Adrenal gland (tissue), 12 donors: ENCODE measurements around the gene USP10. TPM values are rescaled to one million over a fixed set of nuclear protein-coding genes. Genes with fewer than 3 reads are reported as not detected.
A peak's percentile ranks its signal among the peaks of the same experiment; 100 is the strongest.

Experiments
- DNase-seq, 7 donors: peaks; one replicate each; pipeline ENCODE4 v3.0.0-alpha.2; 2019 to 2020
- H3K27ac ChIP-seq, 5 donors: fragments of 200-600 bp; sonication (generic) in 4 of 5; 1 replicate in 3 of 5; 2 replicates in 2 of 5; pipeline versions ENCODE4 v1.5.1 to v1.8.0; 2016 to 2020; ENCODE audit warnings: mild to moderate bottlenecking in 1 of 5
- H3K27me3 ChIP-seq: fragments of 200-600 bp; 2 replicates; pipeline ENCODE4 v1.8.0; 2021
- H3K36me3 ChIP-seq, 2 donors: fragments of 200-600 bp; replicated peaks in 1 of 2; 1 replicate in 1 of 2; 2 replicates in 1 of 2; pipeline versions ENCODE4 v1.5.1 to v1.8.0; 2018 to 2022
- H3K4me1 ChIP-seq, 2 donors: fragments of 200-600 bp; replicated peaks in 1 of 2; 1 replicate in 1 of 2; 2 replicates in 1 of 2; pipeline versions ENCODE4 v1.5.1 to v1.8.0; 2018 to 2021
- H3K4me3 ChIP-seq, 4 donors: fragments of 200-600 bp; sonication (generic) in 3 of 4; one replicate each; pipeline ENCODE4 v1.5.1; 2016 to 2018
- H3K9me3 ChIP-seq, 3 donors: fragments of 200-600 bp; sonication (generic) in 1 of 3; replicated peaks in 1 of 3; 1 replicate in 2 of 3; 2 replicates in 1 of 3; pipeline versions ENCODE4 v1.5.1 to v1.8.0; 2016 to 2021
- POLR2A ChIP-seq, 2 donors: fragments of 450-650 bp; IDR thresholded peaks; one replicate each; pipeline ENCODE4 v1.6.1; 2017; ENCODE audit warnings: antibody characterized with exemption in 2 of 2, mild to moderate bottlenecking in 2 of 2, moderate library complexity in 1 of 2
- WGBS, 4 donors: extraction: QIAGEN DNeasy Blood & Tissue Kit in 2 of 4; methylation state at CpG; one replicate each; pipeline versions ENCODE4 v1.1.5 to v1.1.7; 2013 to 2017; 5-methylcytosine and 5-hydroxymethylcytosine counted together
- intact Hi-C, 2 donors: fragments of 100-400 bp; cut with DNase I; formaldehyde crosslinking; loops; one replicate each; pipeline versions ENCODE4 v1.14.1 to v1.15.0; 2022 to 2023
- polyA plus RNA-seq, 3 donors: library from polyadenylated mRNA; stranded (reverse); fragments of 200-250 nt in 2 of 3; fragments of 350-450 nt in 1 of 3; fragmentation: Illumina TruSeq in 1 of 3; extraction: RNeasy Lipid Tissue Mini Kit (QIAGEN cat#74804) in 1 of 3; gene quantifications; one replicate each; pipeline ENCODE4 v1.2.3, GENCODE V29; 2013 to 2014
- total RNA-seq, 9 donors: library from RNA; depleted of rRNA in 4 of 9; stranded (reverse); fragments of >200 nt in 4 of 9; fragments of 120-200 nt in 1 of 9; fragmentation: NEBNext Ultra II Directional in 1 of 9; extraction: Animal tissue kit (Norgen Biotek cat#: 25700) in 1 of 9; gene quantifications; one replicate each; pipeline versions ENCODE4 v1.1.0 to v1.2.4, GENCODE V29; 2013 to 2023
- TF ChIP-seq, protein P1 (sequence below), 6 experiments: fragments of 450-650 bp in 4 of 6; fragments of 200-600 bp in 2 of 6; sonication (generic) in 1 of 6; IDR thresholded peaks; 1 replicate in 5 of 6; 2 replicates in 1 of 6; pipeline versions ENCODE4 v1.5.1 to v1.8.0; 2016 to 2021; ENCODE audit warnings: antibody characterized with exemption in 6 of 6, mild to moderate bottlenecking in 2 of 6, moderate library complexity in 1 of 6
- donor health status: healthy with polysubstance abuse.
- donor health status: Bipolar disorder and iron deficiency.
- donor health status: DM: yes; HTN: yes; CAD: no.
- donor health status: DM: no; HTN: no; CAD: no.
- donor health status: DM: no; HTN: no; CAD: no.
- donor health status: DM: yes; HTN: yes; CAD: no.

USP10 gene
- total and polyA plus RNA-seq, 12 donors, result 16.2 to 154 (median 60.4) TPM

DNA sequence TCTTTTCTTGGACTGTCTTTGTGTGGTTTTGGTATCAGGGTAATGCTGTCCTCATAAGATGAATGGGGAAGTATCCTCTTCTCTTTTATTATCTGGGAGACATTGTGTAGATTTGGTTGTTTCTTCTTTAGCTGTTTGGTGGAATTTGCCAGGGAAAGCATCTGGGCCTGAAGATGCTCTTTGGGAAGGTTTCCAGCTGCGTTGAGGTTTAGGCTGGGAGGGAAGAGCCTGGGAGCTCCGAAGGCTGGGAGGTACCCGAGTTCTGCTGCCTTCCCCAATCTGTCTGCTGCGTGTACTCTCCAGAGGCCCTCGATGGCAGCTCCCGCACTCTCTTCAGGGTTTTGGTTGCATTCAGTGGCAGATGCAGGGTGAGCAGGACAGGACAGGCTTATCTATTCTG lies 94.4 kb downstream of the USP10 start:
- Histone ChIP-seq H3K27ac (peak overlapping the region in 2 of 5 donors; percentile 72 to 75), H3K36me3 (no peaks in the 10 kb centered on the region), H3K27me3 (no peaks in the 10 kb centered on the region), H3K4me3 (no peak overlapping the region), H3K9me3 (no peaks in the 10 kb centered on the region), H3K4me1 (peaks cover 0 to 4% of the 10 kb centered on the region in 2 donors)
- intact Hi-C loops, result no loop called here
- no peak for DNase-seq
- TF ChIP-seq POLR2A (IDR thresholded peaks at IDR 0.05), result no peak
- TF ChIP-seq, protein P1, sequence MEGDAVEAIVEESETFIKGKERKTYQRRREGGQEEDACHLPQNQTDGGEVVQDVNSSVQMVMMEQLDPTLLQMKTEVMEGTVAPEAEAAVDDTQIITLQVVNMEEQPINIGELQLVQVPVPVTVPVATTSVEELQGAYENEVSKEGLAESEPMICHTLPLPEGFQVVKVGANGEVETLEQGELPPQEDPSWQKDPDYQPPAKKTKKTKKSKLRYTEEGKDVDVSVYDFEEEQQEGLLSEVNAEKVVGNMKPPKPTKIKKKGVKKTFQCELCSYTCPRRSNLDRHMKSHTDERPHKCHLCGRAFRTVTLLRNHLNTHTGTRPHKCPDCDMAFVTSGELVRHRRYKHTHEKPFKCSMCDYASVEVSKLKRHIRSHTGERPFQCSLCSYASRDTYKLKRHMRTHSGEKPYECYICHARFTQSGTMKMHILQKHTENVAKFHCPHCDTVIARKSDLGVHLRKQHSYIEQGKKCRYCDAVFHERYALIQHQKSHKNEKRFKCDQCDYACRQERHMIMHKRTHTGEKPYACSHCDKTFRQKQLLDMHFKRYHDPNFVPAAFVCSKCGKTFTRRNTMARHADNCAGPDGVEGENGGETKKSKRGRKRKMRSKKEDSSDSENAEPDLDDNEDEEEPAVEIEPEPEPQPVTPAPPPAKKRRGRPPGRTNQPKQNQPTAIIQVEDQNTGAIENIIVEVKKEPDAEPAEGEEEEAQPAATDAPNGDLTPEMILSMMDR (IDR thresholded peaks at IDR 0.05), result no peak
- WGBS, 4 donors, result 81 to 87% (median 83%) methylated on average over 5 to 6 of the region's 6 CpGs

DNA sequence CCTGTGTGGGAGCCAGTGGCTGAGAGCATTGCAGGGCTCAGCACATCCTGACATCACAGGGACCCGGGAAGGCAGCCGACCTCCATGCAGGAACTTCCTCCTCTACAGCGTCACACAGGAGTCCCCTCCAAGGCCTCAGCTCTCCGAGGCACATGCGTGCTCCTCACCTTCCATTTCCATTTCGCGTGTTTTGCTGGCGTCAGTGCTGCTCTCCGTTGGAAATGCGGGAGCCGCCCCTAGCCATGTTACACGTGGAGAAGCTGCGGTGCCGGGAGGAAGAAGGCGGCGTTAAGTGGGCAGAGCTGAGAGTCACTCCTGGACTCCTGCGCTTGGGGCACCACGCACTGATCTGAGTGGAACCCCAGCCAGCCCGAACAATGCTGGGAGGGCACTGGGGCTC lies 94.8 kb downstream of the USP10 start:
- TF ChIP-seq, protein P1 (IDR thresholded peaks at IDR 0.05), result no peak
- TF ChIP-seq POLR2A (IDR thresholded peaks at IDR 0.05), result no peak
- intact Hi-C loops, result no loop called here
- WGBS, 4 donors, result 87 to 90% (median 89%) methylated on average over 19 of the region's 19 CpGs
- H3K4me3 ChIP-seq, result no peak overlapping the region
- DNase-seq, result no peak
- no peaks in the 10 kb centered on the region for H3K36me3 ChIP-seq
- H3K4me1 ChIP-seq, result peaks cover 0 to 4% of the 10 kb centered on the region in 2 donors
- H3K27ac ChIP-seq, result peak overlapping the region in 2 of 5 donors; percentile 72 to 75
- H3K27me3 ChIP-seq, result no peaks in the 10 kb centered on the region
- no peaks in the 10 kb centered on the region for H3K9me3 ChIP-seq

DNA sequence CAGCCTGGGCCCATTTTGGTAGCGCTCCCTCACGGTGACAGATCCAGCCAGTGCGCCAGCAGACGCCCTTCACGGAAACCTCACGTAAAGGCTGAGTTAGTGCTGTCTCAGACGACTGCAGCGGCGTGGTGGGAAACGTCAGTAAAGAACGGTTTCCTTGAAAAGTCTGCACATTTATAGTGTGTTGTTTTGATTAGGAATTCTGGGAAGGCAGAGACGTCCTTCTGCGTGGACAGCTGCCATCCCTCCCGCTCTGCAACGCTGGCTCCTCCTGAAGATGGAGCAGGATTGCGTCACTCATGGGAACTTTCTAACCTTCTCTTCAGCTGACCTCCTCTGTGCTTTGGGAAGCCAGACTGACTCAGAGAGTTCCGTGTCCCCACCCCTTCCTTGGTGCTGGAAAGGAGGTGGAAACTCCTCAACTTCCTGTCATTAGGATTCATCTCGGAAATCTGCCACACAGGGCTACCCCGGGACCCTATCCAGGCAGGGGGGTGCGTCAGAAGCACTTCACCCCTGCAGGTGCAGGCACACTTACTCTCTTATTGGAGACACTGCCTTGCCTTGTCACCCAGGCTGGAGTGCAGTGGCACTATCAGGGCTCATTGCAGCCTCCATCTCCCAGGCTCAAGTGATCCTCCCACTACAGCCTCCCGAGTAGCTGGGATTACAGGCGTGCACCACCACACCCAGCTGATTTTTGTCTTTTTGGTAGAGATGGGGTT lies 95.7 kb downstream of the USP10 start:
- H3K27ac ChIP-seq, result peak overlapping the region in 2 of 5 donors; percentile 72 to 89
- H3K4me3 ChIP-seq, result no peak overlapping the region
- peak in 1 of 2 donors; percentile 13 for TF ChIP-seq POLR2A (IDR thresholded peaks at IDR 0.05)
- TF ChIP-seq, protein P1 (IDR thresholded peaks at IDR 0.05), result no peak
- no peaks in the 10 kb centered on the region for H3K9me3 ChIP-seq
- H3K36me3 ChIP-seq, result no peaks in the 10 kb centered on the region
- peaks cover 0 to 4% of the 10 kb centered on the region in 2 donors for H3K4me1 ChIP-seq
- no peaks in the 10 kb centered on the region for H3K27me3 ChIP-seq
- peak in 6 of 7 donors; percentile 62 to 84 (median 70) for DNase-seq
- 54 to 58% (median 56%) methylated on average over 20 to 22 of the region's 22 CpGs for WGBS, 4 donors
- intact Hi-C loops, result no loop called here

DNA sequence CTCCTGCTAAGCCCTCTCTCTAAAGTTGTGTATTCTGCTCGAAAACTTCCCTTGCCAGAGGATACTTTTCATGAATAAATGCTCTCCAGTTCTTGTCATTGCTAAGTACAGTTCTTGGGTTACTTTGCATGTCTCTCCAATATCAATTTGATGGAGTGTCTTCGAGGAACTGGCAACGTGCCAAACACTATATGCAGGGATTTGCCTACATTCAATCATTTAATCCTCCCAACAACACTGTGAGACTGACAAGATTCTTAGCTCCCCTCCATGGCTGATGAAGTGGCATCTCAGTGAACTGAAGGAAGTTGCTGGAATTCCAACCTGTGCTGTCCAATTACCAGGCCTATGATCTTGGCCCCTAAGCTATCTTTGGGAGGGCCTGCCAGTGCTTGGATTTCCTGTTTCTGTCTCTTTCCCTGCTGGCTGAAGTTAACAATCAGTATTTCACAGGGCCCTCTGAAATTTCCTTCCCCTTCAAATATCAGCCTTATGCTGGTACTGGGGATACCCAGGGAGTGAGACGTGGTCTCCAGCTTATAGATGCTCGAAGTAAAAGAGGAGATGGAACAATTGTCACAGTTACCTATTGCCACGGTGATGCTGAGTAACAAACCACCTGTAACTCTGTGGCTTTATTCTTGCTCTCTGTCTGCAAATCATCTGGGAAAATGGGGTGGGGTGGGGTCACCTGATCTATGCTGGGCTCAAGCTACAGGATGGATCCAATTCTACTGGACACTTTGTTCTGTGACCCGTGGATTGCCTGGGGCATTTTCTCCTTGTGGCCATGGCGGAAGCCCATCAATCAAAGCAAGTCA lies 100.6 kb downstream of the USP10 start:
- Histone ChIP-seq H3K4me1 (no peaks in the 10 kb centered on the region), H3K27ac (no peak overlapping the region), H3K4me3 (no peak overlapping the region), H3K9me3 (no peaks in the 10 kb centered on the region), H3K36me3 (no peaks in the 10 kb centered on the region), H3K27me3 (no peaks in the 10 kb centered on the region)
- no peak for DNase-seq
- intact Hi-C loops, result no loop called here
- WGBS, 4 donors, result 64 to 71% (median 65%) methylated on average over 6 to 8 of the region's 8 CpGs
- TF ChIP-seq POLR2A (IDR thresholded peaks at IDR 0.05), result no peak
- TF ChIP-seq, protein P1 (IDR thresholded peaks at IDR 0.05), result no peak
